GM12878 (cell line): Measurements from ENCODE around the gene SULT2B1. TPM values are rescaled to one million over a fixed set of nuclear protein-coding genes. Genes with fewer than 3 reads are reported as not detected.

Source experiments
- ASH2L ChIP-seq: fragments of 300-600, 200-600 bp; sonication (generic); IDR thresholded peaks from 2 replicates; pipeline ENCODE4 v1.6.1; 2017; ENCODE audit warnings: low read depth, mild to moderate bottlenecking, borderline replicate concordance
- BACH1 ChIP-seq: fragments of 450-650 bp; IDR thresholded peaks from 2 replicates; pipeline ENCODE4 v1.6.1; 2017; ENCODE audit warnings: mild to moderate bottlenecking, borderline replicate concordance
- HDAC2 ChIP-seq: fragments of 200-600 bp; sonication (generic); IDR thresholded peaks from 2 replicates; pipeline ENCODE4 v1.6.1; 2017
- NR2C2 ChIP-seq: IDR thresholded peaks from 2 replicates; pipeline ENCODE4 v1.6.1; 2011; ENCODE audit warnings: borderline replicate concordance, low read depth; ENCODE audit not compliant: control insufficient read depth, insufficient read length
- POLR2AphosphoS5 ChIP-seq: IDR thresholded peaks from 2 replicates; pipeline ENCODE4 v1.6.1; 2011; ENCODE audit warnings: mild to moderate bottlenecking, low read length, inconsistent platforms
- RFX5 ChIP-seq: IDR thresholded peaks from 2 replicates; pipeline ENCODE4 v1.6.1; 2011; ENCODE audit warnings: low read depth, low read length, improper control_type of control experiment
- SRF ChIP-seq, 2 experiments: IDR thresholded peaks; 2 replicates each; pipeline ENCODE4 v1.6.1; 2011; ENCODE audit warnings: low read depth in 2 of 2, low read length in 2 of 2, mild to moderate bottlenecking in 1 of 2, moderate library complexity in 1 of 2
- SUZ12 ChIP-seq: fragments of 200-600 bp; sonication (generic); IDR thresholded peaks from one replicate; pipeline ENCODE4 v1.6.1; 2018; ENCODE audit warnings: antibody characterized with exemption, mild to moderate bottlenecking; ENCODE audit not compliant: unreplicated experiment
- TCF7 ChIP-seq: IDR thresholded peaks from 2 replicates; pipeline ENCODE4 v1.6.1; 2014; ENCODE audit warnings: antibody characterized with exemption, borderline replicate concordance
- polyA plus RNA-seq, 11 experiments: library from polyadenylated mRNA; depleted of rRNA in 4 of 11; unstranded in 6 of 11; stranded (reverse) in 5 of 11; fragments of >200 nt; fragmentation: Nextera tagmentation in 4 of 11; fragmentation: Illumina TruSeq in 1 of 11; extraction: Ambion mirVana in 4 of 11; extraction: Trizol in 1 of 11; gene quantifications; 1 replicate in 1 of 11; 2 replicates in 10 of 11; pipeline versions ENCODE4 v1.2.1 to v1.2.3, GENCODE V29; 2011 to 2016; ENCODE audit warnings: inconsistent platforms in 2 of 11, missing spikeins in 2 of 11, low read depth in 1 of 11
- total RNA-seq, 4 experiments: library from RNA; depleted of rRNA in 3 of 4; stranded (reverse); fragments of >200 nt in 3 of 4; fragmentation: Illumina TruSeq in 1 of 4; extraction: Trizol in 1 of 4; gene quantifications; 2 replicates each; pipeline versions ENCODE4 v1.2.1 to v1.2.3, GENCODE V29; 2013 to 2021
- TF ChIP-seq, protein P1 (sequence below): fragments of 450-650 bp; IDR thresholded peaks from 2 replicates; pipeline ENCODE4 v1.6.1; 2016; ENCODE audit warnings: mild to moderate bottlenecking, moderate library complexity, borderline replicate concordance
- TF ChIP-seq, protein P2 (sequence below): fragments of 450-650 bp; formaldehyde crosslinking; IDR thresholded peaks from 2 replicates; pipeline ENCODE4 v1.4.0; 2020; ENCODE audit warnings: mild to moderate bottlenecking, moderate library complexity
- TF ChIP-seq, protein P3 (sequence below): IDR thresholded peaks from 2 replicates; pipeline ENCODE4 v1.6.1; 2012; ENCODE audit warnings: low read depth, low read length, improper control_type of control experiment
- TF ChIP-seq, protein P4 (sequence below): fragments of 150-350 bp; IDR thresholded peaks from 2 replicates; pipeline ENCODE4 v1.6.1; 2014; ENCODE audit warnings: mild to moderate bottlenecking, low read depth, low read length
- TF ChIP-seq, protein P5 (sequence below): fragments of 450-650 bp; conservative IDR thresholded peaks from 2 replicates; pipeline ENCODE4 v1.6.1; 2017; ENCODE audit warnings: mild to moderate bottlenecking, moderate library complexity
- TF ChIP-seq, protein P6 (sequence below): IDR thresholded peaks from 2 replicates; pipeline ENCODE4 v1.6.1; 2011; ENCODE audit warnings: mild to moderate bottlenecking, low read depth, low read length, moderate library complexity; ENCODE audit not compliant: insufficient replicate concordance

The SULT2B1 gene
- total and polyA plus RNA-seq, 10 of the 15 experiments (the other 5 are each of a cell fraction or from before 2014, with no cell fraction given): 0.11 to 0.14 TPM; not detected in 8

DNA sequence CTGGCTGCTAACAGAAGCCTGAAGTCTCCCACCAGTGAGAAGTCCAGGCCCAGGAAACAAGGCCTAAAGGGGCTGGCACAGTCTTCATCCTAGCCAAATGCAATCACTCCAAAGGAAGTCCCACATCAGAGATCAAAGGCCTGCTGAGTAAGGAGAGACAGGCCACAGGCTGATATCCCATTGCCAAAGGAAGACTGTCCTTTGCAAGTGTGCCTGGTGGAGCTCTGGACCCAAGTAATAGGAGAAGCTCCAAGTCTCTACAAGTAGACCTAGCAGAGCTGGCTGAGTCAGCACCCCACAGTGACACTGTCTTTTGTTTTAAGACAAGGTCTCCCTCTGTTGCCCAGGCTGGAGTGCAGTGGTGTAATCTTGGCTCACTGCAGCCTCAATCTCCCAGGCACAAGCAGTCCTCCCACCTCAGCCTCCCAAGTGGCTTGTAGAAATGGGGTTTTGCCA, 80.7 kb downstream of the SULT2B1 start (continued):
- TF ChIP-seq, protein P1, sequence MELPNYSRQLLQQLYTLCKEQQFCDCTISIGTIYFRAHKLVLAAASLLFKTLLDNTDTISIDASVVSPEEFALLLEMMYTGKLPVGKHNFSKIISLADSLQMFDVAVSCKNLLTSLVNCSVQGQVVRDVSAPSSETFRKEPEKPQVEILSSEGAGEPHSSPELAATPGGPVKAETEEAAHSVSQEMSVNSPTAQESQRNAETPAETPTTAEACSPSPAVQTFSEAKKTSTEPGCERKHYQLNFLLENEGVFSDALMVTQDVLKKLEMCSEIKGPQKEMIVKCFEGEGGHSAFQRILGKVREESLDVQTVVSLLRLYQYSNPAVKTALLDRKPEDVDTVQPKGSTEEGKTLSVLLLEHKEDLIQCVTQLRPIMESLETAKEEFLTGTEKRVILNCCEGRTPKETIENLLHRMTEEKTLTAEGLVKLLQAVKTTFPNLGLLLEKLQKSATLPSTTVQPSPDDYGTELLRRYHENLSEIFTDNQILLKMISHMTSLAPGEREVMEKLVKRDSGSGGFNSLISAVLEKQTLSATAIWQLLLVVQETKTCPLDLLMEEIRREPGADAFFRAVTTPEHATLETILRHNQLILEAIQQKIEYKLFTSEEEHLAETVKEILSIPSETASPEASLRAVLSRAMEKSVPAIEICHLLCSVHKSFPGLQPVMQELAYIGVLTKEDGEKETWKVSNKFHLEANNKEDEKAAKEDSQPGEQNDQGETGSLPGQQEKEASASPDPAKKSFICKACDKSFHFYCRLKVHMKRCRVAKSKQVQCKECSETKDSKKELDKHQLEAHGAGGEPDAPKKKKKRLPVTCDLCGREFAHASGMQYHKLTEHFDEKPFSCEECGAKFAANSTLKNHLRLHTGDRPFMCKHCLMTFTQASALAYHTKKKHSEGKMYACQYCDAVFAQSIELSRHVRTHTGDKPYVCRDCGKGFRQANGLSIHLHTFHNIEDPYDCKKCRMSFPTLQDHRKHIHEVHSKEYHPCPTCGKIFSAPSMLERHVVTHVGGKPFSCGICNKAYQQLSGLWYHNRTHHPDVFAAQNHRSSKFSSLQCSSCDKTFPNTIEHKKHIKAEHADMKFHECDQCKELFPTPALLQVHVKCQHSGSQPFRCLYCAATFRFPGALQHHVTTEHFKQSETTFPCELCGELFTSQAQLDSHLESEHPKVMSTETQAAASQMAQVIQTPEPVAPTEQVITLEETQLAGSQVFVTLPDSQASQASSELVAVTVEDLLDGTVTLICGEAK: no peak
- TF ChIP-seq ASH2L (no peak), HDAC2 (no peak), TCF7 (no peak), SRF (IDR thresholded peaks at IDR 0.05; ENCODE audit: low read depth in 2 of 2, low read length in 2 of 2) (no peak), RFX5 (no peak), POLR2AphosphoS5 (no peak), BACH1 (no peak), NR2C2 (no peak), SUZ12 (no peak)
- TF ChIP-seq, protein P2, sequence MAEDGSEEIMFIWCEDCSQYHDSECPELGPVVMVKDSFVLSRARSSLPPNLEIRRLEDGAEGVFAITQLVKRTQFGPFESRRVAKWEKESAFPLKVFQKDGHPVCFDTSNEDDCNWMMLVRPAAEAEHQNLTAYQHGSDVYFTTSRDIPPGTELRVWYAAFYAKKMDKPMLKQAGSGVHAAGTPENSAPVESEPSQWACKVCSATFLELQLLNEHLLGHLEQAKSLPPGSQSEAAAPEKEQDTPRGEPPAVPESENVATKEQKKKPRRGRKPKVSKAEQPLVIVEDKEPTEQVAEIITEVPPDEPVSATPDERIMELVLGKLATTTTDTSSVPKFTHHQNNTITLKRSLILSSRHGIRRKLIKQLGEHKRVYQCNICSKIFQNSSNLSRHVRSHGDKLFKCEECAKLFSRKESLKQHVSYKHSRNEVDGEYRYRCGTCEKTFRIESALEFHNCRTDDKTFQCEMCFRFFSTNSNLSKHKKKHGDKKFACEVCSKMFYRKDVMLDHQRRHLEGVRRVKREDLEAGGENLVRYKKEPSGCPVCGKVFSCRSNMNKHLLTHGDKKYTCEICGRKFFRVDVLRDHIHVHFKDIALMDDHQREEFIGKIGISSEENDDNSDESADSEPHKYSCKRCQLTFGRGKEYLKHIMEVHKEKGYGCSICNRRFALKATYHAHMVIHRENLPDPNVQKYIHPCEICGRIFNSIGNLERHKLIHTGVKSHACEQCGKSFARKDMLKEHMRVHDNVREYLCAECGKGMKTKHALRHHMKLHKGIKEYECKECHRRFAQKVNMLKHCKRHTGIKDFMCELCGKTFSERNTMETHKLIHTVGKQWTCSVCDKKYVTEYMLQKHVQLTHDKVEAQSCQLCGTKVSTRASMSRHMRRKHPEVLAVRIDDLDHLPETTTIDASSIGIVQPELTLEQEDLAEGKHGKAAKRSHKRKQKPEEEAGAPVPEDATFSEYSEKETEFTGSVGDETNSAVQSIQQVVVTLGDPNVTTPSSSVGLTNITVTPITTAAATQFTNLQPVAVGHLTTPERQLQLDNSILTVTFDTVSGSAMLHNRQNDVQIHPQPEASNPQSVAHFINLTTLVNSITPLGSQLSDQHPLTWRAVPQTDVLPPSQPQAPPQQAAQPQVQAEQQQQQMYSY (CRISPR knock-in tag): no peak
- TF ChIP-seq, protein P3, sequence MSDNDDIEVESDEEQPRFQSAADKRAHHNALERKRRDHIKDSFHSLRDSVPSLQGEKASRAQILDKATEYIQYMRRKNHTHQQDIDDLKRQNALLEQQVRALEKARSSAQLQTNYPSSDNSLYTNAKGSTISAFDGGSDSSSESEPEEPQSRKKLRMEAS: no peak
- TF ChIP-seq, protein P4, sequence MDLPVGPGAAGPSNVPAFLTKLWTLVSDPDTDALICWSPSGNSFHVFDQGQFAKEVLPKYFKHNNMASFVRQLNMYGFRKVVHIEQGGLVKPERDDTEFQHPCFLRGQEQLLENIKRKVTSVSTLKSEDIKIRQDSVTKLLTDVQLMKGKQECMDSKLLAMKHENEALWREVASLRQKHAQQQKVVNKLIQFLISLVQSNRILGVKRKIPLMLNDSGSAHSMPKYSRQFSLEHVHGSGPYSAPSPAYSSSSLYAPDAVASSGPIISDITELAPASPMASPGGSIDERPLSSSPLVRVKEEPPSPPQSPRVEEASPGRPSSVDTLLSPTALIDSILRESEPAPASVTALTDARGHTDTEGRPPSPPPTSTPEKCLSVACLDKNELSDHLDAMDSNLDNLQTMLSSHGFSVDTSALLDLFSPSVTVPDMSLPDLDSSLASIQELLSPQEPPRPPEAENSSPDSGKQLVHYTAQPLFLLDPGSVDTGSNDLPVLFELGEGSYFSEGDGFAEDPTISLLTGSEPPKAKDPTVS: no peak
- TF ChIP-seq, protein P5, sequence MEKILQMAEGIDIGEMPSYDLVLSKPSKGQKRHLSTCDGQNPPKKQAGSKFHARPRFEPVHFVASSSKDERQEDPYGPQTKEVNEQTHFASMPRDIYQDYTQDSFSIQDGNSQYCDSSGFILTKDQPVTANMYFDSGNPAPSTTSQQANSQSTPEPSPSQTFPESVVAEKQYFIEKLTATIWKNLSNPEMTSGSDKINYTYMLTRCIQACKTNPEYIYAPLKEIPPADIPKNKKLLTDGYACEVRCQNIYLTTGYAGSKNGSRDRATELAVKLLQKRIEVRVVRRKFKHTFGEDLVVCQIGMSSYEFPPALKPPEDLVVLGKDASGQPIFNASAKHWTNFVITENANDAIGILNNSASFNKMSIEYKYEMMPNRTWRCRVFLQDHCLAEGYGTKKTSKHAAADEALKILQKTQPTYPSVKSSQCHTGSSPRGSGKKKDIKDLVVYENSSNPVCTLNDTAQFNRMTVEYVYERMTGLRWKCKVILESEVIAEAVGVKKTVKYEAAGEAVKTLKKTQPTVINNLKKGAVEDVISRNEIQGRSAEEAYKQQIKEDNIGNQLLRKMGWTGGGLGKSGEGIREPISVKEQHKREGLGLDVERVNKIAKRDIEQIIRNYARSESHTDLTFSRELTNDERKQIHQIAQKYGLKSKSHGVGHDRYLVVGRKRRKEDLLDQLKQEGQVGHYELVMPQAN: no peak
- TF ChIP-seq, protein P6, sequence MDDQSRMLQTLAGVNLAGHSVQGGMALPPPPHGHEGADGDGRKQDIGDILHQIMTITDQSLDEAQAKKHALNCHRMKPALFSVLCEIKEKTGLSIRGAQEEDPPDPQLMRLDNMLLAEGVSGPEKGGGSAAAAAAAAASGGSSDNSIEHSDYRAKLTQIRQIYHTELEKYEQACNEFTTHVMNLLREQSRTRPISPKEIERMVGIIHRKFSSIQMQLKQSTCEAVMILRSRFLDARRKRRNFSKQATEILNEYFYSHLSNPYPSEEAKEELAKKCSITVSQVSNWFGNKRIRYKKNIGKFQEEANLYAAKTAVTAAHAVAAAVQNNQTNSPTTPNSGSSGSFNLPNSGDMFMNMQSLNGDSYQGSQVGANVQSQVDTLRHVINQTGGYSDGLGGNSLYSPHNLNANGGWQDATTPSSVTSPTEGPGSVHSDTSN: no peak
